OCI-LY1 (cell line): Measurements from ENCODE around the gene HECW1.

Experiments
- EZH2 ChIP-seq: fragments of 200-600 bp; sonication (generic), shearing (Covaris generic); IDR thresholded peaks from 2 replicates; pipeline ENCODE4 v1.8.0; 2017; ENCODE audit warnings: borderline replicate concordance, mixed run types, mild to moderate bottlenecking, antibody characterized with exemption, low read length, moderate library complexity, mixed read lengths
- TF ChIP-seq, protein P1 (sequence below): fragments of 200-600 bp; sonication (generic), shearing (Covaris generic); IDR thresholded peaks from 2 replicates; pipeline ENCODE4 v1.5.1; 2017; ENCODE audit warnings: mild to moderate bottlenecking, antibody characterized with exemption, low read length, moderate library complexity, mixed read lengths

DNA sequence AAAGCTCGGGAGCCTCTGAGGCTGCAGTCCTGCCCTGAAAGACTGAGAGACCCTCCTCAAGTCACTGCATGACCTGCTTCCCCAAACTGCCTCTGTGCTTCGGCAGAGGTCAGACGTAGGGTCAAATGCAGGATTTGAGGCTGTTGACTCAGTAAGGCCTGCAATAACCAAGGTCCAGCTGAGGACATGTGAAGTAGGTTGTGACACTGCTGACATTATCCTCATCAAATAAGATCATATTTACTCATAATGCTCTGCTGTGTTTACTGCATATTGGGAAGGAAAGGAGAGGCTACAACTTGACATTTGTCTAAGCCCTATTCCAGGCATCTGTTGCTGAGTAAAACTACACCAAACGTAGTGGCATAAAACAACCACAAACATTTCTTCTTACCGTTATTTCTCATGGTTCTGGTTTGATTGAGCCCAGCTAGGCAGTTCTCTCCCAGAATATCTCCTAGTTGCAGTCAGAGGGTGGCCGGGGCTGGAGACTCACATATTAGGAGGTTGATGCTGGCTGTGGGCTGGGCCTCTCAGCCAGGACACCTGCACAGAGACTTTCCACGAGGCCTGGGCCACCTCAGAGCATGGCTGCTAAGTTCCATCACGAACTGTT, 348.4 kb downstream of the HECW1 start:
- TF ChIP-seq, protein P1, sequence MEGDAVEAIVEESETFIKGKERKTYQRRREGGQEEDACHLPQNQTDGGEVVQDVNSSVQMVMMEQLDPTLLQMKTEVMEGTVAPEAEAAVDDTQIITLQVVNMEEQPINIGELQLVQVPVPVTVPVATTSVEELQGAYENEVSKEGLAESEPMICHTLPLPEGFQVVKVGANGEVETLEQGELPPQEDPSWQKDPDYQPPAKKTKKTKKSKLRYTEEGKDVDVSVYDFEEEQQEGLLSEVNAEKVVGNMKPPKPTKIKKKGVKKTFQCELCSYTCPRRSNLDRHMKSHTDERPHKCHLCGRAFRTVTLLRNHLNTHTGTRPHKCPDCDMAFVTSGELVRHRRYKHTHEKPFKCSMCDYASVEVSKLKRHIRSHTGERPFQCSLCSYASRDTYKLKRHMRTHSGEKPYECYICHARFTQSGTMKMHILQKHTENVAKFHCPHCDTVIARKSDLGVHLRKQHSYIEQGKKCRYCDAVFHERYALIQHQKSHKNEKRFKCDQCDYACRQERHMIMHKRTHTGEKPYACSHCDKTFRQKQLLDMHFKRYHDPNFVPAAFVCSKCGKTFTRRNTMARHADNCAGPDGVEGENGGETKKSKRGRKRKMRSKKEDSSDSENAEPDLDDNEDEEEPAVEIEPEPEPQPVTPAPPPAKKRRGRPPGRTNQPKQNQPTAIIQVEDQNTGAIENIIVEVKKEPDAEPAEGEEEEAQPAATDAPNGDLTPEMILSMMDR = no peak
- TF ChIP-seq EZH2 = no peak
